GM19099 (cell line): ENCODE measurements around the gene ASIC2.

Source experiments
- POLR2A ChIP-seq: IDR thresholded peaks from 3 replicates; pipeline ENCODE4 v1.6.1; 2011; ENCODE audit warnings: low read depth; ENCODE audit not compliant: insufficient read length; ENCODE audit errors: extremely low read depth

The ASIC2 gene

DNA sequence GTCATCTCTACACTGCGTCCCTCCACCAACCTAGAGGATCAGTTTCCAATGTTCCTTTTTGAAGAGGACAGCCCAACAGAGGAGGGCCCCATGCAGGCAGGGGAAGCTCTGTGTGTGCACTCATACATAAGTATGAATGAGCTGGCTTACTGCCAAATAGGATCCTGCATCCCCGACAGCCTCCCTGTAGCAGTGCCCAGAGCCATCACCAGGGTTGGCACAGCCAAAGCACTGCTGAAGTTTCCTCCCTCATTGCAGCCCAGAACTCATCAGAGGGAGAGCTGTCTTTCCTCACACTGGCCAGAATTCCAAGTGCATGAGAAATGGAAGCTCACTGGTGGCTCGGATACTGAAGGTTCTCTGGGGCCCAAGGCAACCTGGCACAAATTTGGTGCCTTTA lies 114.4 kb downstream of the ASIC2 start:
- no peak for TF ChIP-seq POLR2A

DNA sequence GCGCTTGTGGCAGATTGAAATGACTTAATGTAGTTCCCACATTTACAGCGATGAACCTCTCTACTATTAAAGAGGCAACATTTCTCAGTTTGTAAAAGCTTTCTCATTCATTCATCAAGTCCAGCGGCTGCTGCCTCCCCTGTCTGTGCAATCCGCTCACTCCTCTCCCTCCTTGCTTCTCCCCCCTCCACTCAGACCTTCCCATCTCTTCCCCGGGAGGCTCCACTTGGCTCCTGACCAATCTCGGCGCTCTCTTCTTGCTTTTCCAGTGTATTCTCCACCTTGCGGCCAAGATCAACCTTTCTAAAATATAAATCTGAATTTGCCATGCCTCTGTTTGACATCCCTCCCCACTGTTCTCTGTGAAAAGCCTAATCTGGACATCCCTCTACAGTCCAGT lies 117.5 kb downstream of the ASIC2 start:
- TF ChIP-seq POLR2A = no peak

DNA sequence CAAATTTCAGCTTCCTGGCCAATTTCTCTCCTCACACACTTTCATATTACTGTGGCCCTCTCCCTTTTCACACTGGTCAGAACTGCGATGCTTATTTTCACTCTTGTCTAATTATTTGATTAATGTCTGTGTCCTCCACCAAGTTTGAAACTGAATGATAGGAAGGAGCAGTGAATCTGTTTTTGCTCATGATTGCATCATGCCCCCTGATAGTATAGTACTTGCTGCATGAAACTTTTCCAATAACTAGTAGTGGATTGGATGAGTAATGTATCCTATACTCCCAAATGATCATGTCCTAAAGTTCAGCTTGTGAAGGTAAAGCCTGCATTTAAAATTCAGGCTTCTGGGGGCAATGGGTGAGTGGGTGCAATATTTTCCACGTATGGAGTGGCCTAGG lies 121.2 kb downstream of the ASIC2 start:
- TF ChIP-seq POLR2A = no peak

DNA sequence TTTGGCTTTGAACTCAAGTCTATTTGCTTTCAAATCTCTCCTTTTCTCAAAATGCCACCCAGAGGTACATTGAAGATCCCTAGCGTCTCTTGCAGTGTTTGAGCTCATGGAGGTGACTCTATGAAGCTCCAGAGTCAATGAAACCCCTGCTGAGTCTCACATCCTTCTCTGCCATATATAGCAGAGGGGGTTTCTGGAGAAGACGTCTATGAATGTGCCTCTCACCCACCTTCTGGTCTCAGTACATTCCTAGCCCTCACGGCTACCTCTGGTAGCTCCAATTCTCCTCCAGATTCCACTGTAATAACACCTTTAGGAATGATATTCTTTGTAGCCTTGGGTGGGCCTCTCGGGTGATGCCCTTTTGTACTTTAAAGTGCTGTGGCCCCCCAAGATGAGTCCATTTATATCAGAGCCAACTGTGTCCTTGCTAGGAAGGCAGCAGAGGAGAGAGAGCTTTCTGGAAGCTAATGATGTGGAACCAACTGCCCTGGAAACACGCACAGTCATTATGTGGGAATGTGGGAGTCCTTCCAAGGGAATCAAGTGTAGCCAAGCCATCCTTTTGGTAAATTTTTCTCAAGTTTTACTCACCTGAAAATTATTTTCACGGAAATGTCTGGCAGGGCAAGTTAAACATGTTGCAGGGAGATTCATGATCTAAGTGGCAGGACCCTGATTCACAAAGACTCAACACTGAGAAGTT lies 123.4 kb downstream of the ASIC2 start:
- TF ChIP-seq POLR2A = no peak

DNA sequence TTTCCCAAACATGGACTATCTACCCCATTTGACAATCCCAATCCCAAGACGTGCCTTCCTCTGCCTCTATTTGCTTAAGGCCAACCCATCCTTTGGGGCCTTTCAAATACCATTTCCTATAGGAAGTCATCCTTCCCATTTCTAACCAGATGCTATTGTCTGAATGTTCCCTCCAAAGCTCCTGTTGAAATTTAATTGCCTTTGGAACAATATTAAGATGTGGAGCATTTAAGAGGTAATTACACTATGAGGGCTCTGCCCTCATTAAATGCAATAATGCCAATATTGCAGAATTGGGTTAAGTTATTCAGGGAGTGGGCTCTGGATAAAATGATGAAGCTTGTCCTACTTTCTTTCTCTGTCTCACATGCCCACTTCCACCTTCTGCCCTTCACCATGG lies 125.4 kb downstream of the ASIC2 start:
- TF ChIP-seq POLR2A = no peak

DNA sequence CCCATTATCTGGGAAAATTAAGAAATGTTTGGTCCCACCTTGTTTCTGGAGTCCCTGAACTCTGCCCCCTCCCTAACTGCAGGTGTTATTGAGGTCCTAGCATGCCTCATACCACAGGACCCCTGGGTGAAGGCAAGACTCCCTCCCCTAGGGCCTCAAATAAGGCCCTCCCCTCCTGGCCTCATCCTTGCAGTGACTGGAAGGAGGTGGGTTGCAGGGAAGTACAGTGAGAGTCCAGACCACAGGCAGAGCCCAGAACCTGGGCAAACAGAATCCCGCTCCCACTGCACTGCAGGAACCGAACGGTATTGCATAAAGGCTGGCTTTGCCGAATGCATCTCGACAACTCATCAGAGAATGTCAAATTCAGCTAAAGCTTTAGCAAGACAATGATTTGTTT lies 126.6 kb downstream of the ASIC2 start:
- TF ChIP-seq POLR2A = no peak

DNA sequence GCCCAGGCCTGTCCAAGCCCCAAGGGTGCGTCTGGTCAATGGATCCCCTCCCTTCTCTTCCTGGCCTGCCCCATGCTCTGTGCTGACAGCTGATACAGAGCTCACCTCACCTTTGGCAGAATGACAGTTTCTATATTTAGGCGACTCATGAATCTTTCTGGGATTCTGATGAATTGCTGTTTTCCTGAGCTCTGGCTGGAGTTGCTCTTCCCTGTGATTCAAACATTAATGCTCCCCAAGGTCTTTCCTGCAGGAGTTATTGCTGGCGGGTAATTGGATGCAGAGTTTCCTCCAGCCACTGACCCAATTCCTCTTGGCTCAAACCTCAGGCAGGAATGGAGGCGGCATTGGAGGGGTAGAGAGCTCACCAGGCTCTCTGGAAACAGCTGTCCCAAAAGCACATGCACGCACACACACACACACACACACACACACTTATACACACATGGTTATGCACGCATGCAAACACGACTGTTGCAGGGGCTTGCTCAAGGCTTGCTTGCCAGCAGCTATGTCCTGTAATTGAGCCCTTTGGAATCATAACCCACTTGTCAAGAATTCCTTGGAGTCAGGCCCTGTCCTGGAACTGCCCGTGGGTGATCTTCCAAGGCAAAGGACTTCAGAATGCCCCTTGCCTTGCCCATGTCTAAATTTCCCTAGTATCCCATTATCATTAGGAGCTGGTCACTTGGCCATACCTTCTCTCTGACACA lies 128.8 kb downstream of the ASIC2 start:
- no peak for TF ChIP-seq POLR2A

DNA sequence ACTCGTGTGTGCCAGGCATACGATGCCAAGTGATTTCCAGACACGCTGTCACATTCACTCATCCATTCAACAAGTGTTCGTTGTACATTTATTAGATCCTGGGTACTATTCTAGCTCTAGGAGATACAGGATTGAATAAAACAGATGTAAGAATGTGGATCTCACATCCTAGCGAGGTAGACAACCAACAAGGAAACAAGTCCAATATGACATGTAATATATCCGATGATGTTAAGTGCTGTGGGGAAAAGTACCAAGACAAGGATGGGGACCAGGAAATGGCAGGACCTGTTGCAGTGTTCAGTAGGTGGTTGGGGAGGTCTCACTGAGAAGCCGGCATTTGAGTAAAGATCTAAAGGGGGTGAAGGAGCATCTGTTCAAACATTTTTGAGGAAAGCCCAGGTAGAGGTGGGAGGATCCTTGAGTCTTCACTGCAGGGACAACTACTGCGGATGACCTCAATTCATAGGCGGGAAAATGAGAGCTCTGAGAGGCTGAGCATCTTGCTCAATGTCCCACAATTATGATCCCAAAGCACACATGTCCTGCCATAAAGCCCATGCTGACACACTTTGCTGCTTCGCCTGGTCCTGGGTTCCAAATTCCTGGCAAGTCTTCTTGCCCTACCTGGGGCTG lies 129.4 kb downstream of the ASIC2 start:
- TF ChIP-seq POLR2A = no peak

DNA sequence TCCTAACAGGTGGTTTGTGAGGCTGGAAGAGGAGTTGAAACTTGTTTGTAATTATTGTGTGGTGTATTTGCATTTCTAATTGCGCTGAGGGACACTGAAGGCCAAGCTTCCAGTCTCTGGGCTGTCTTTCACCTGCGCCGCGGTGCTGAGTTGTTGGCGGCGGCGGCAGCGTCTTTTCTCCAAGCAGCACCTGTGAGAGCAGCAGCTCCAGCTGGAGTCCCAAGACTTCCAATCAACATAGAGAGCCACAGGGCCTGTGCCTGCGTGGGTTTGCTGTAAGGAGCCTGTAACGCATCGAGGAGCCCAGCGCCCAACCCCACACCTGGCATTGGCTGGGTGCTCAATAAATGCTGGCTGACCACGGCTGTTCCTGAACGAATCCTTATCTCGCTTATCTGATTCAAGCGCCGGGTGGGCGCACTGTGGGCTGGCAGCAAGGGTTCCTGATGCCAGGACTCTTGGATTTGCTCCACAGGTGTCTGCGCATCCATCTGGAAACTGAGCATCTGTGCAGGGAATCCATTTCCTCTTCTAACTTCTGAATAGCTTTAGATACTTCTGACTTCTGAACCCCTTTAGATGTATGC lies 138.1 kb downstream of the ASIC2 start:
- TF ChIP-seq POLR2A = no peak

DNA sequence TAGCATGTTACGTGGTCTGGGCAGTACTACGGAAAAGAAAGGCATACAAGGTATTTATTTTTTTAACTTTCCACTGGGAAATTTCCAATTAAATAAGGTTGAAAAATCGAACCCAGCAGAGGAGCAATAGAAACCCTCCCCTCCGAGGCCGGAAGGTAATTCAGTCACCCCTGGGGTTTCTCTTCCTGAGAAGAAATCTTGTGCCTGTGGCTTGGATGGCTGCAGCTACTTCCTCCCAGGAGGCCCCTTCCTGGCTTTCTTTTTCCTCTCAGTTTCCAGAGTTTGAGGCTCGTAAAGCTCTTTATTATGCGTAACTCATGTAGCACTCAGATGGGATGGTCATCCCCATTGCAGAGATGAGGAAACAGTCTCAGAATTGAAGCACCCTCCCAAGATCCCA lies 140.3 kb downstream of the ASIC2 start:
- no peak for TF ChIP-seq POLR2A

DNA sequence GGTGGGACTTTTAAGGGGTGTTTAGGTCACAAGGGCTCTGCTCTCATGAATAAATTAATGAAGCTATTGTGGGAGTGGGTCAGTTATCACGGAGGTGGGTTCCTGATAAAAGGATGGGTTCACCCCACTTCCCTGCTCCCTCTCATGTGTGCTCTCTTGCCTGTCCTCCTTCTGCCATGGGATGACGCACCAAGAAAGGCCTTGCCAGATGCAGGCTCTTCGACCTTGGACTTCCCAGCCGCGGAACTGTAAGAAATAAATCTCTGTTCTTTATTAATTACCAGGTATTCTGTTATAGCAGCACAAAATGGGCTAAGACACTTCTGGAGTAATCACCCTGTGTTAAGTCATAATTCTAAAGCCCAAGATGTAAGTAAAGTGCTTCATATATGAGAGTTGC lies 141.5 kb downstream of the ASIC2 start:
- no peak for TF ChIP-seq POLR2A

DNA sequence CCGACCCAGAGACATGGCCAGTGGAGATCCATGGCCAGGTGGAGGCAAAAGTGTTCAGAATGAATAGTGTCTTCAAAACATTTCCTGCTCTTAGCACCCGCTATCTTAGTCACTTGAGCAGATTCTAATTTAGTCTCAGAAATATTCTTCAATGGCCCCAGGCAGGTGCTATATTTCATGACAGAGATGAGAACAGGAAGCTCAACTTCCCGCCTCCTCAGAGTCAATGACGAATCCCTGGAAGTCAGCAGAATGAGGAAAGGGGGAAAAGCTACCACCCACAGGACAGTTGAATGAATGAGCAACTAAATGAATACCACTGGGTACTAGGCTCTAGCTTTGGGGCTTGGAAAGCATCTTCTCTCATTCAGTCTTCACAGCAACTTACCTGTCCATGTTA lies 147.2 kb downstream of the ASIC2 start:
- no peak for TF ChIP-seq POLR2A

DNA sequence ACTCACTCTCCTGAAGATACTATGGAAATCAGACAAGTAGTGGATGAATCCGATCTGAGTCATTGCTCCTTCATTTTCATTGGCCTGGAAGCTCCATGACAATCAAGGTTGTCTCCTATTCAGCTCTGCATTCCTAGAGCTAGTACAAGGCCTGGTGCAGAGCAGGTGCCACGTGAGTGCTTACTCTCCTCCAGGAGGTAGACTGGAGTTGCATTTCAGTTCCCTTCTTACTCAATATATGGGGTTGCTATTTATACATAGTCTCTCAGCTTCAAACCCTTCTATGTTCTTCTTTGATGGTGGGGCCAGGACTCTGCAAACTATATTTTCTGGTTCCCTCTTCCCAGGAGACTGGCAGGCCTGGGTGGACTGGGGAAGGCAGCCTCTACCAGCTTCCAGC lies 148.3 kb downstream of the ASIC2 start:
- no peak for TF ChIP-seq POLR2A

DNA sequence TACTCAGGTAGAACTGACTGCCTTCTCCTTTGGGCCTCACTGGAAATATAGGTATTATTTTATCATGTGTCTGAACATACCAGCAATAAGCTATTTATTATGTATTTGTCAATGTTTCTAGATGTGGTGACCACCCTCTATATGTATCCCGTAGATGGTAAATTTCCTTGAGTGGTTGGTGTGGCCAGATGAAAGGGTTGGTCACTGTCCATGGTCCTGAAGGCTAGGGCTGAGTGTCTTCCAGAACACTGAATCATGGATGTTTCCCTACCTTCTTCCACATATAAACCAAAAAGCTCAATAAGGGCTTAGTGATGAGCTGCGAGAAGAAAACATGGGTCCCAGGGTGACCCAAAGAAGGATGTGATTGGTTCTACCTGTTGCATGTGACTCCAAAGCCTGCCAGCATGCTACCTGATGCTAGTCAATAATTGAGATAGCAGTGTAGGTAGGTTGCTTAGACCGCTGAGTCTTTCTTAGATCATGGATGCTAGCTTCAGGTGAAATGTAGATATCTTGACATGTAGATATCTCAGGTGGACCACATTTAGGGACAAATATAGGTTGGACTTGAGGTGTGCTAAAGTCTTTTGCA lies 150.3 kb downstream of the ASIC2 start:
- TF ChIP-seq POLR2A = no peak

DNA sequence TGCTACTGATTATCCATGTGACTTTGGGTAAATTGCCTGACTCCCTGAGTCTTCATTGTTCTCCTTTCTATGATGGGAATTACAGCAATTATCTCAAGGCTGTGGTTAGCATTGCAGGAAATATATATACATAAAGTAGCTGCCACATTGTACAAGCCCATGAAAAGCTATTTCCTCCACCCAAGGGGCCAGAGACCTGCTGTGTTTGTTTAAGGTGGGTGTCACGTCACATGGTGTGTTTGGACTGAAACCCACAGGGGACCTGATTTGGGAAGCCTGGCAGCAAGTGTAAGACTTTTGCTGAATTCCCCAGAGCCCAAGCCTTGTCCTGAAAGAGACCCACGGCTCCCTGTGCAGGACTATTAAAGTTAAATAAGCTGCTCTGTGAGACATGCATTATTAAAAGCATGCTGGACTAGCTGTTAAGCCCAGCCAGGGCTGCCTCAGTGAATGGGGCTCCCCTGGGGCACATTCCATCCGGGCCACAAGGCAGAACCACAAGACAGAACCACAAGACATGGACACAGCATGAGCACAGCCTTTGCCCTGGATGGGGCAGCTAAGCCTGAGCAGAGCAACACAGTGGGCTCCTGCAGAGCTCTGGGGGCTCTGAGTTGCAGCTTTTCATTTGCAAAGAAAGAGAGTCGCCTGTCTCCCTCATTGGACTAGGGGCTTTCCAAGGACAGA lies 152.5 kb downstream of the ASIC2 start:
- TF ChIP-seq POLR2A = no peak
